Choroid plexus epithelial cell (primary cell): ENCODE data around the gene CYTH2.

Source experiments
- DNase-seq: peaks from one replicate; pipeline ENCODE4 v3.0.0-alpha.2; 2010; ENCODE audit warnings: low read depth
- H3K4me3 ChIP-seq: 2 replicates; pipeline ENCODE4 v1.5.1; 2011; ENCODE audit warnings: low read depth, mild to moderate bottlenecking, control low read depth, low read length, moderate library complexity
- CTCF ChIP-seq: conservative IDR thresholded peaks from 2 replicates; pipeline ENCODE4 v1.5.1; 2011; ENCODE audit warnings: low read depth, mild to moderate bottlenecking, control low read depth, inconsistent platforms, low read length, moderate library complexity

Gene CYTH2

GRCh38 chr19:48524732-48525131, 55.6 kb downstream of the CYTH2 start:
- TF ChIP-seq CTCF: no peak
- no peak overlapping the region for H3K4me3 ChIP-seq
- no peak for DNase-seq

DNA sequence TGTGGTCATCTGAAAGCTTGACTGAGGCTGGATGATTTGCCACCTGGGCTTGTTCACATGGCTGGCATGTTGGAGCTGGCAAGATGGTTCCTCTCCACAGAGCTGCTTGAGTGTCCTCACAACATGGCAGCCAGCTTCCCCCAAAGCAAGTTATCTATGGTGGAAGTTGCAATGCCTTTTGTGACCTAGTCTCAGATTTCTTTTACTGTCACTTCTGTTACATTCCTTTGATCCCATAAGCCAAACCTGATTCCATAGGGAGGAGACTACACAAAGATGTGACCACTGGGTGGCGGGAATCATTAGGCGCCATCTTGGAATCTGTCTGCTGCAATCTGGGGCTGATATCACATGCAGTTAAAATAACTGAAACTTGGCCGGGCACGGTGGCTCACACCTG, 60.0 kb downstream of the CYTH2 start:
- no peak for DNase-seq
- no peak for TF ChIP-seq CTCF
- H3K4me3 ChIP-seq: no peak overlapping the region

GRCh38 chr19:48530066-48530720, 61.0 kb downstream of the CYTH2 start:
- DNase-seq: no peak
- no peak overlapping the region for H3K4me3 ChIP-seq
- TF ChIP-seq CTCF: no peak

GRCh38 chr19:48530770-48531169, 61.6 kb downstream of the CYTH2 start:
- TF ChIP-seq CTCF: no peak
- H3K4me3 ChIP-seq: no peak overlapping the region
- DNase-seq: no peak
